DOHH2 (cell line): ENCODE results near the gene ATXN2.

Experiments used
- H3F3A ChIP-seq: fragments of 200-600 bp; sonication (generic), shearing (Covaris generic); 2 replicates; pipeline ENCODE4 v1.6.0; 2016; ENCODE audit warnings: antibody characterized with exemption, mild to moderate bottlenecking; ENCODE audit not compliant: control insufficient read depth, insufficient read depth
- H3K27ac ChIP-seq: fragments of 200-600 bp; sonication (generic); 2 replicates; pipeline ENCODE4 v1.5.1; 2014; ENCODE audit warnings: low read depth, mild to moderate bottlenecking, low read length, moderate library complexity
- H3K27me3 ChIP-seq: fragments of 200-600 bp; sonication (generic); 2 replicates; pipeline ENCODE4 v1.6.1; 2014; ENCODE audit warnings: mild to moderate bottlenecking, low read length, mixed read lengths; ENCODE audit not compliant: control insufficient read depth
- H3K36me3 ChIP-seq: fragments of 200-600 bp; sonication (generic); 2 replicates; pipeline ENCODE4 v1.6.1; 2014; ENCODE audit warnings: mild to moderate bottlenecking, low read length, moderate library complexity, mixed read lengths; ENCODE audit not compliant: control insufficient read depth
- H3K4me1 ChIP-seq: fragments of 200-600 bp; sonication (generic); 2 replicates; pipeline ENCODE4 v1.6.1; 2014; ENCODE audit warnings: mild to moderate bottlenecking, low read length, mixed read lengths; ENCODE audit not compliant: control insufficient read depth
- H3K4me2 ChIP-seq: fragments of 200-600 bp; sonication (generic); 2 replicates; pipeline ENCODE4 v1.6.0; 2014; ENCODE audit warnings: mild to moderate bottlenecking, low read length, moderate library complexity
- H3K4me3 ChIP-seq: fragments of 200-600 bp; sonication (generic); 2 replicates; pipeline ENCODE4 v1.5.1; 2014; ENCODE audit warnings: mild to moderate bottlenecking, low read length, mixed read lengths
- H3K79me2 ChIP-seq: fragments of 200-600 bp; sonication (generic); 2 replicates; pipeline ENCODE4 v1.6.1; 2014; ENCODE audit warnings: mild to moderate bottlenecking, low read length, mixed read lengths; ENCODE audit not compliant: control insufficient read depth
- H3K9me2 ChIP-seq: fragments of 200-600 bp; sonication (generic); replicated peaks from 2 replicates; pipeline ENCODE4 v1.6.1; 2014; ENCODE audit warnings: mild to moderate bottlenecking, low read length, mixed read lengths; ENCODE audit not compliant: control insufficient read depth
- H3K9me3 ChIP-seq: fragments of 200-600 bp; sonication (generic); 2 replicates; pipeline ENCODE4 v1.6.1; 2014; ENCODE audit warnings: antibody characterized with exemption, low read length, mixed read lengths; ENCODE audit not compliant: control insufficient read depth, insufficient read depth
- H4K20me1 ChIP-seq: fragments of 200-600 bp; sonication (generic); 2 replicates; pipeline ENCODE4 v1.6.0; 2014; ENCODE audit warnings: low read depth, mild to moderate bottlenecking, antibody characterized with exemption, low read length, moderate library complexity; ENCODE audit not compliant: control insufficient read depth, insufficient read depth
- EZH2phosphoT487 ChIP-seq: fragments of 200-600 bp; sonication (generic); IDR thresholded peaks from 2 replicates; pipeline ENCODE4 v1.6.1; 2017; ENCODE audit warnings: borderline replicate concordance, mild to moderate bottlenecking, antibody characterized with exemption, low read length, moderate library complexity, mixed read lengths
- TF ChIP-seq, protein P1 (sequence below): fragments of 200-600 bp; sonication (generic); IDR thresholded peaks from one replicate; pipeline ENCODE4 v1.5.1; 2014; ENCODE audit warnings: antibody characterized with exemption, mild to moderate bottlenecking, low read depth, low read length; ENCODE audit not compliant: poor library complexity, severe bottlenecking

The ATXN2 gene

DNA sequence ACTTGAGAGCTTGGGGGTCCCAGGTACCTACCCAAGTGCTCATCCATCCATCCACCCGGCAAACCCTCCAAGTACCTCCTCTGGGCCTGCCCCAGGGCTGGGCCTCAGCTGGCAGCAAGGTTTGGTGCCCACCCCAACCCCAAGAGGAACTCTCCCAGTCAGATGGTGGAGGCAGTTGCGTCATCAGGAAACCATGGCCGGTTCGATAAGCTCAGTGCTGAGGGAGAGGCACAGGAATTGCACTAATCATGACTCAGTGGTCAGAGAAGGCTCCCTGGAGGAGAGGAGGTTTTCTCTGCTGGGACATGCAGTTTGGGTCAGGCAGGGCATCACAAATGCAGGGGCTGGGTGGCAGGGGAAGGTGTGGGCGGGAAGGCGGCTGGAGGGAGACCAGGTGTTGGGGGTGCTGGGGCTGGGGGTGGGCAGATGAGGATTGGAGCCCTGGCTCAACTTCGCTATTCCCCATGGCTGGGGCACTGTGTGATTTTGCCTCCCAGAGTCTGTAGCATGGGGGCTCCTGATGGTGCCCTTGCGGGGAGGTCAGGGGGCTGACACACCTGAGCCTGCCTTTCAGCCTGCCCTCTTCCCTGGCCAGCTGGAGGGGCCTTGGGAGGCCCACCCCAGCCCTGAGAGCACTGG, 161.2 kb downstream of the ATXN2 start:
- Histone ChIP-seq H3K9me2 (no peaks in the 10 kb centered on the region), H3K4me1 (peaks cover 41% of the 10 kb centered on the region), H3K36me3 (peaks cover 9% of the 10 kb centered on the region), H3K4me3 (no peak overlapping the region), H3K4me2 (peak overlapping the region; percentile 21; the same call in 1 of the 2 replicates), H3K27me3 (no peaks in the 10 kb centered on the region), H3K79me2 (peaks cover 54% of the 10 kb centered on the region), H3K27ac (no peak overlapping the region), H3K9me3 (no peaks in the 10 kb centered on the region), H4K20me1 (peaks cover 12% of the 10 kb centered on the region; the same call in 1 of the 2 replicates), H3F3A (peaks cover 5% of the 10 kb centered on the region)
- TF ChIP-seq EZH2phosphoT487 = no peak
- TF ChIP-seq, protein P1, sequence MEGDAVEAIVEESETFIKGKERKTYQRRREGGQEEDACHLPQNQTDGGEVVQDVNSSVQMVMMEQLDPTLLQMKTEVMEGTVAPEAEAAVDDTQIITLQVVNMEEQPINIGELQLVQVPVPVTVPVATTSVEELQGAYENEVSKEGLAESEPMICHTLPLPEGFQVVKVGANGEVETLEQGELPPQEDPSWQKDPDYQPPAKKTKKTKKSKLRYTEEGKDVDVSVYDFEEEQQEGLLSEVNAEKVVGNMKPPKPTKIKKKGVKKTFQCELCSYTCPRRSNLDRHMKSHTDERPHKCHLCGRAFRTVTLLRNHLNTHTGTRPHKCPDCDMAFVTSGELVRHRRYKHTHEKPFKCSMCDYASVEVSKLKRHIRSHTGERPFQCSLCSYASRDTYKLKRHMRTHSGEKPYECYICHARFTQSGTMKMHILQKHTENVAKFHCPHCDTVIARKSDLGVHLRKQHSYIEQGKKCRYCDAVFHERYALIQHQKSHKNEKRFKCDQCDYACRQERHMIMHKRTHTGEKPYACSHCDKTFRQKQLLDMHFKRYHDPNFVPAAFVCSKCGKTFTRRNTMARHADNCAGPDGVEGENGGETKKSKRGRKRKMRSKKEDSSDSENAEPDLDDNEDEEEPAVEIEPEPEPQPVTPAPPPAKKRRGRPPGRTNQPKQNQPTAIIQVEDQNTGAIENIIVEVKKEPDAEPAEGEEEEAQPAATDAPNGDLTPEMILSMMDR = no peak

GRCh38 chr12:111436811-111437210, 162.3 kb downstream of the ATXN2 start:
- TF ChIP-seq, protein P1 = no peak
- no peak for TF ChIP-seq EZH2phosphoT487
- Histone ChIP-seq H3K9me3 (no peaks in the 10 kb centered on the region), H3K4me2 (no peak overlapping the region), H3K9me2 (no peaks in the 10 kb centered on the region), H4K20me1 (peaks cover 13% of the 10 kb centered on the region; the same call in 1 of the 2 replicates), H3K27ac (no peak overlapping the region), H3K79me2 (peaks cover 62% of the 10 kb centered on the region), H3K27me3 (no peaks in the 10 kb centered on the region), H3K36me3 (no peaks in the 10 kb centered on the region), H3K4me1 (peaks cover 45% of the 10 kb centered on the region), H3F3A (peaks cover 5% of the 10 kb centered on the region), H3K4me3 (no peak overlapping the region)

- Histone ChIP-seq H3K4me1 (peaks cover 45% of the 10 kb centered on the region), H3K4me3 (no peak overlapping the region), H3K4me2 (no peak overlapping the region), H3K79me2 (peaks cover 66% of the 10 kb centered on the region), H3K27me3 (no peaks in the 10 kb centered on the region), H3F3A (peaks cover 5% of the 10 kb centered on the region; the same call in 1 of the 2 replicates), H3K27ac (no peak overlapping the region), H3K9me2 (no peaks in the 10 kb centered on the region), H3K36me3 (no peaks in the 10 kb centered on the region), H4K20me1 (peaks cover 18% of the 10 kb centered on the region; the same call in 1 of the 2 replicates), H3K9me3 (no peaks in the 10 kb centered on the region)
- TF ChIP-seq, protein P1 = no peak
- TF ChIP-seq EZH2phosphoT487 = no peak
These were observed 162.8 kb downstream of the ATXN2 start for GRCh38 chr12:111436266-111436665.
